Hippocampal formation (tissue), 2 donors: ENCODE measurements around the gene EXO1.
"Not testable (repeated sequence)": the region's sequence is repeated elsewhere in the genome, so short reads cannot be mapped to it uniquely, and the experiment has no call there.

Experiments
- DNase-seq, 2 donors: peaks; one replicate each; lab custom pipeline; 2025; lab: John Stamatoyannopoulos, UW

EXO1 gene

GRCh38 chr1:241836941-241837340 is 11.1 kb upstream of the EXO1 start:
- DNase-seq = no peak

GRCh38 chr1:241837416-241837815 is 10.6 kb upstream of the EXO1 start:
- DNase-seq = no peak

GRCh38 chr1:241837901-241838300 is 10.1 kb upstream of the EXO1 start:
- no peak for DNase-seq

- DNase-seq = no peak
Observed at GRCh38 chr1:241838897-241839296, 9.1 kb upstream of the EXO1 start.

GRCh38 chr1:241839369-241839979 is 8.5 kb upstream of the EXO1 start:
- no peak for DNase-seq

- no peak for DNase-seq
Observed at GRCh38 chr1:241840164-241840563, 7.8 kb upstream of the EXO1 start.

- no peak for DNase-seq
Observed at GRCh38 chr1:241841691-241842090, 6.3 kb upstream of the EXO1 start.

- DNase-seq = no peak
Observed at GRCh38 chr1:241842565-241842964, 5.4 kb upstream of the EXO1 start.

GRCh38 chr1:241844593-241844992 is 3.4 kb upstream of the EXO1 start:
- DNase-seq = no peak

- DNase-seq = no peak
Observed at GRCh38 chr1:241846375-241846774, 1.6 kb upstream of the EXO1 start.

GRCh38 chr1:241846862-241847539 is 1.0 kb upstream of the EXO1 start:
- DNase-seq = no peak

- DNase-seq = no peak
Observed at GRCh38 chr1:241847540-241847795, 536 bp upstream of the EXO1 start.

GRCh38 chr1:241848686-241849344 is 811 bp downstream of the EXO1 start:
- DNase-seq = no peak

GRCh38 chr1:241849345-241849695 is 1.3 kb downstream of the EXO1 start:
- DNase-seq = no peak

- DNase-seq = not testable (repeated sequence)
Observed at GRCh38 chr1:241855545-241856140, 7.6 kb downstream of the EXO1 start.

GRCh38 chr1:241857131-241857530 is 9.1 kb downstream of the EXO1 start:
- DNase-seq = no peak

GRCh38 chr1:241860922-241861321 is 12.9 kb downstream of the EXO1 start:
- DNase-seq = no peak

- no peak for DNase-seq
Observed at GRCh38 chr1:241869022-241869421, 21.0 kb downstream of the EXO1 start.

GRCh38 chr1:241870336-241870735 is 22.3 kb downstream of the EXO1 start:
- no peak for DNase-seq

GRCh38 chr1:241870746-241871430 is 22.9 kb downstream of the EXO1 start:
- no peak for DNase-seq

- DNase-seq = no peak
Observed at GRCh38 chr1:241881440-241881839, 33.4 kb downstream of the EXO1 start.

- no peak for DNase-seq
Observed at GRCh38 chr1:241883159-241883558, 35.2 kb downstream of the EXO1 start.

GRCh38 chr1:241888232-241888631 is 40.2 kb downstream of the EXO1 start:
- no peak for DNase-seq
